ENCODE data around the gene CLCNKB. TPM values are rescaled to one million over a fixed set of nuclear protein-coding genes. Genes with fewer than 3 reads are reported as not detected.

The CLCNKB gene
- total RNA-seq, 1 donor from 2014 or later, result not detected

DNA sequence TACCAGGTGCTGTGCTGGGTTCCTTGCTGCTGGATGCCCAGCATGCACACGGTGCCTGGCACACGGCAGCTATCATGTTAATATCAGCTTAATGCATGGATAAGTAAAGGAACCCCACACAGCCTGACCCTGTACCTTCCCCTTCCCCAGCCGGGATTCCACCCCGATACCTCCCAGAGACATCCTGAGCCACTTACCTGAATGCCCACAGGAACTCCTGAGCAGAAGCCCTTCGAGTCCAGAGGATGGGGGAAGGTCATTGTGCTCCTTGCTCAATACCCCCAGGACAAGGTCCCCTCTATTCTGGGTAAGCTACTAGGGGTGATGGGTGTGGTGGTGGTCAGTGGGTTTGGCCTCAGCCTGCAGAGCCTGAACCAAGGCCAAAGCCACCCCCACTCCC lies 28.5 kb downstream of the CLCNKB start:
- Mint-ChIP-seq H3K9me3 (no peaks in the 10 kb centered on the region), H3K4me1 (ENCODE audit: low read depth) (peaks cover 30% of the 10 kb centered on the region), H3K27ac (no peak overlapping the region), H3K4me3 (no peak overlapping the region), H3K36me3 (ENCODE audit: low read depth) (no peaks in the 10 kb centered on the region), H3K27me3 (ENCODE audit: insufficient read depth) (peaks cover 29% of the 10 kb centered on the region)
- DNase-seq (ENCODE audit: low spot score), result no peak
- intact Hi-C loops (cut with micrococcal nuclease), result no loop called here

GRCh38 chr1:16072616-16073484 lies 29.3 kb downstream of the CLCNKB start:
- H3K9me3 Mint-ChIP-seq, result no peaks in the 10 kb centered on the region
- peak overlapping the region; percentile 42 for H3K4me3 Mint-ChIP-seq
- intact Hi-C loops (cut with micrococcal nuclease), result no loop called here
- peaks cover 29% of the 10 kb centered on the region for H3K27me3 Mint-ChIP-seq (ENCODE audit: insufficient read depth)
- peaks cover 30% of the 10 kb centered on the region for H3K4me1 Mint-ChIP-seq (ENCODE audit: low read depth)
- H3K36me3 Mint-ChIP-seq (ENCODE audit: low read depth), result no peaks in the 10 kb centered on the region
- no peak for DNase-seq (ENCODE audit: low spot score)
- no peak overlapping the region for H3K27ac Mint-ChIP-seq

GRCh38 chr1:16073490-16074119 lies 30.0 kb downstream of the CLCNKB start, which contains the start of gene FAM131C:
FAM131C (minus strand) TSS chr1:16073651; CDS start chr1:16073442, 209 bp downstream.
- DNase-seq (ENCODE audit: low spot score), result peak; percentile 22
- Mint-ChIP-seq H3K4me3 (peak within 1 kb of the TSS; percentile 72), H3K27me3 (ENCODE audit: insufficient read depth) (peaks cover 29% of the 10 kb centered on the region), H3K4me1 (ENCODE audit: low read depth) (peaks cover 29% of the 10 kb centered on the region), H3K36me3 (ENCODE audit: low read depth) (no peaks in the 10 kb centered on the region), H3K9me3 (no peaks in the 10 kb centered on the region), H3K27ac (peak within 1 kb of the TSS; percentile 16)
- intact Hi-C loops (cut with micrococcal nuclease), result no loop called here

DNA sequence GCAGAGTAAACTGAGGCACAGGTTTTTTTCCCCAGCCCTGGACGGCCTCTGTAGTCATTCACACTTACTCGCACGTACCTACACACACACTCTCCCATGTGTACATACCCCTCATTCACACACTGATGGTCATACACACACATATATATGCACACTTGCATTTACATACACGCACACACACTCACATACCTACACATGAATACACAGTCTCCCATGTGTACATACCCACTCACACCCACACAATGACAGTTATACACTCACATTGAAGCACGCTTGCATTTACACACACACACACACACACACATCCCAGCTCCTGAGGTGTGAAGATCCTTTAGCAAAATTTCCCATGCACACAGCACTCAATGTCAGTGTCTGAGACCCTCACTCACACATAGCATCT lies 30.6 kb downstream of the CLCNKB start:
- peaks cover 31% of the 10 kb centered on the region for H3K4me1 Mint-ChIP-seq (ENCODE audit: low read depth)
- no peak overlapping the region for H3K27ac Mint-ChIP-seq
- peaks cover 26% of the 10 kb centered on the region for H3K27me3 Mint-ChIP-seq (ENCODE audit: insufficient read depth)
- H3K4me3 Mint-ChIP-seq, result peak overlapping the region; percentile 72
- intact Hi-C loops (cut with micrococcal nuclease), result no loop called here
- DNase-seq (ENCODE audit: low spot score), result no peak
- H3K9me3 Mint-ChIP-seq, result no peaks in the 10 kb centered on the region
- no peaks in the 10 kb centered on the region for H3K36me3 Mint-ChIP-seq (ENCODE audit: low read depth)

DNA sequence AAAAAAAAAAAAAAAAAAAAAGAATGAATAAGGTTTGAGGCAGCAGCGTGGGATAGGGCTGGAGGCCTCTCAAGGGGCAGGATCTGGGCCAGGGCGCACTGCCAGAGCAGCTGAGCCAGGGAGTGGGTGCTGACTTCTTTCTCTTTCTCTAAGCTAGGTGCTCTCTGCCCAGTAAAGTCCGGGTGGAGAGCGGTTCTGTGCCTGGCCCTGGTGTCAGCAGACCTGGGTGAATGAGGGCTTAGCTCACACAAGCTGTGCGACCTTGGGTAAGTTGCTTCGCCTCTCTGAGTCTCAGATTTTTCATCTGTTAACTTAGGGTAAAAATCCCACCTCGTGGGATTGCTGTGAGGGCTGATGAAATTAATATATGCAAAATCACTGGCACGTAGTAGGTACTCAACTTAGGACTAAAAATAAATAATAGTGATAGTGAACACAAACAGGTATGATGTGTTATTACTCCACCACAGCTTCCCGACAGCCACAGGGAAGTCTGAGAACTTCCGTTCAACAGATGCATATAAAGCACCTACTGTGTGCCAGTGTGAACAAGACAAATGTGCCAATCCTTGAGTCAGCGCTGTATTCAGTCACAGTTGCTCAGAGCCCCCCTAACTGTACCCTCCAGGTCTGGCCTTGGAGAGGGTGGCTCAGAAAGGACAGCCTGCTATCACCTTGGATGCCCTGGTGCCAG lies 31.9 kb downstream of the CLCNKB start:
- Mint-ChIP-seq H3K4me1 (ENCODE audit: low read depth) (peaks cover 25% of the 10 kb centered on the region), H3K9me3 (no peaks in the 10 kb centered on the region), H3K4me3 (no peak overlapping the region), H3K27me3 (ENCODE audit: insufficient read depth) (peaks cover 26% of the 10 kb centered on the region), H3K27ac (no peak overlapping the region), H3K36me3 (ENCODE audit: low read depth) (no peaks in the 10 kb centered on the region)
- intact Hi-C loops (cut with micrococcal nuclease), result no loop called here
- no peak for DNase-seq (ENCODE audit: low spot score)

GRCh38 chr1:16076031-16076864 lies 32.7 kb downstream of the CLCNKB start:
- Mint-ChIP-seq H3K36me3 (ENCODE audit: low read depth) (no peaks in the 10 kb centered on the region), H3K9me3 (no peaks in the 10 kb centered on the region), H3K4me3 (no peak overlapping the region), H3K4me1 (ENCODE audit: low read depth) (peaks cover 20% of the 10 kb centered on the region), H3K27me3 (ENCODE audit: insufficient read depth) (peaks cover 23% of the 10 kb centered on the region), H3K27ac (no peak overlapping the region)
- intact Hi-C loops (cut with micrococcal nuclease), result no loop called here
- DNase-seq (ENCODE audit: low spot score), result no peak

- DNase-seq (ENCODE audit: low spot score), result no peak
- Mint-ChIP-seq H3K4me1 (ENCODE audit: low read depth) (peaks cover 19% of the 10 kb centered on the region), H3K4me3 (no peak overlapping the region), H3K9me3 (no peaks in the 10 kb centered on the region), H3K27ac (no peak overlapping the region), H3K36me3 (ENCODE audit: low read depth) (no peaks in the 10 kb centered on the region), H3K27me3 (ENCODE audit: insufficient read depth) (peaks cover 18% of the 10 kb centered on the region)
- intact Hi-C loops (cut with micrococcal nuclease), result no loop called here
Measured at GRCh38 chr1:16076865-16077238, 33.3 kb downstream of the CLCNKB start.

- Mint-ChIP-seq H3K27ac (no peak overlapping the region), H3K4me3 (no peak overlapping the region)
- intact Hi-C loops (cut with micrococcal nuclease), result loop anchor here (2.0 kb wide), 1 partner anchor 159 kb away; the partner anchor contains the start of gene CPLANE2
Measured at GRCh38 chr1:16077406-16078245, 34.0 kb downstream of the CLCNKB start.

DNA sequence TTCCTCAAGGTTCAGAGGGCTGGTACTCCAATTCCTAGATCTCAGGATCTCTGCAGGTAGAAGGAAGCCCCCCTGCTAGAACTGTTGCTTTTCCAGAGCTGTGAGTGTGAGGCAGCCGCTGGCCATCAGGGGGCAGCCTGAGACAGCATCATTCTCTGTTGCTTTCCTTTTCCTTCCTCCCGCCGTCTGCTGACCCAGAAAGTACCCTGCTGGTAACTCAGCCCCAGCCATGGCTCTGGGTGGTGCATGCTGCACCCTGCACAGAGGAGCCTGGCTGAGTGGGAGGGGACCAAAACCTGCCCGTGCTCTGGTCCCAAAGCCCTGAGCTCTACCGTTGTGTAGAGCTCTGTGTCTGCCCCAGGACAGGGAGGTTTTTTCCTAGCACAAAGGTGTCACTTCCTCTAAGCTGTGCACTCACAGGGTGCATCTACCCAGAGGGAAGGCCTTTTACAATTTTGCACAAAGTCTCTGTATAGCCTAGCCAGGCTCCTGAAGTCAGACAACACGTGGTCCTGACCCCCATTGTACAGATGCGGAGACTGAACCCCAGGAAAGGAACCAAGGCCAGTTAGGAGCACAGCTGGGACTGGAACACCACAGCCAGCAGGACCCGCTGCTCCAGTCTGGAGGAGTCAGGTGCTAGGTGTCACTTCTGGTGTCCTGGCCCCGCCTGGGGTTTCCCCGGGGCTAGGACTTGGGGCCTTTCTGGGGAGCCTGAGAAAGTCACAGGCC lies 35.5 kb downstream of the CLCNKB start:
- peak overlapping the region; percentile 84 for H3K27ac Mint-ChIP-seq

More at GRCh38 chr1:16077406-16078245, 34.0 kb downstream of the CLCNKB start:
- DNase-seq (ENCODE audit: low spot score), result no peak
- Mint-ChIP-seq H3K27me3 (ENCODE audit: insufficient read depth) (peaks cover 11% of the 10 kb centered on the region), H3K9me3 (no peaks in the 10 kb centered on the region), H3K36me3 (ENCODE audit: low read depth) (no peaks in the 10 kb centered on the region), H3K4me1 (ENCODE audit: low read depth) (peaks cover 19% of the 10 kb centered on the region)

DNA sequence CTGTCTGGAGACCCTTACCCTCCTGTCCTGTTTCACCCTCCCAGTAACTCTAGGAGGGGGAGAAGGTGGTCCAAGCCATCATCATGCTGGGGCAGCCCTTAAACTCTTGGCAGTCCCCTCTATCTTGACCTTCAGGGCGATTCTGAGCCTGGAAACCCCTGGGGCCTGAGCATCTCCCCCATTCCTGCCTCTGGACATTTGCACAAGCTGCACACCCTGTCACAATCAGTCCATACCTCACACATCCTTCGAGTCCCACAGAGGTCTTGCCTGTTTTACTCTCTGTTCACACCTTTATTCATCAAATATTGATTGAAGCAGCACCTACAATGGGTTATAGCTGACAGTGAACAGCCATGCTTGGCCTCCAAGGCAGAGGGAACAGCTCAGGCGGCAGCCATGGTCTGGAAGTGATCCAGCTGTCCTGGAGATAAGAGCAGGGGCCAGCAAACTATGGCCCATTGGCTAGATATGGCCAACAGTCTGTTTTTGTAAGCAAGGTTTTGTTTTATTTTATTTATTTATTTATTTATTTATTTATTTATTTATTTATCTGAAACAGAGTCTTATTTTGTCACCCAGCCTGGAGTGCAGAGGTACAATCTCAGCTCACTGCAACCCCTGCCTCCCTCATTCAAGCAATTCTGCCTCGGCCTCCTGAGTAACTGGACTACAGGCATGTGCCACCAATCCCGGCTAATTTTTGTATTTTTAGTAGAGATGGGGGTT lies 37.0 kb downstream of the CLCNKB start:
- no peaks in the 10 kb centered on the region for H3K36me3 Mint-ChIP-seq (ENCODE audit: low read depth)
- H3K9me3 Mint-ChIP-seq, result no peaks in the 10 kb centered on the region
- no peaks in the 10 kb centered on the region for H3K27me3 Mint-ChIP-seq (ENCODE audit: insufficient read depth)
- intact Hi-C loops (cut with micrococcal nuclease), result no loop called here
- no peak overlapping the region for H3K4me3 Mint-ChIP-seq
- DNase-seq (ENCODE audit: low spot score), result no peak
- no peak overlapping the region for H3K27ac Mint-ChIP-seq
- peaks cover 8% of the 10 kb centered on the region for H3K4me1 Mint-ChIP-seq (ENCODE audit: low read depth)

More for the DNA sequence above, 35.5 kb downstream of the CLCNKB start:
- DNase-seq (ENCODE audit: low spot score), result peak; percentile 69
- H3K4me3 Mint-ChIP-seq, result peak overlapping the region; percentile 69
- peaks cover 13% of the 10 kb centered on the region for H3K4me1 Mint-ChIP-seq (ENCODE audit: low read depth)
- intact Hi-C loops (cut with micrococcal nuclease), result loop anchor here (1.0 to 2.0 kb wide), 4 partner anchors 108 to 284 kb away; partner anchors contain the start of gene CPLANE2
- H3K27me3 Mint-ChIP-seq (ENCODE audit: insufficient read depth), result peaks cover 4% of the 10 kb centered on the region
- H3K9me3 Mint-ChIP-seq, result no peaks in the 10 kb centered on the region
- no peaks in the 10 kb centered on the region for H3K36me3 Mint-ChIP-seq (ENCODE audit: low read depth)

DNA sequence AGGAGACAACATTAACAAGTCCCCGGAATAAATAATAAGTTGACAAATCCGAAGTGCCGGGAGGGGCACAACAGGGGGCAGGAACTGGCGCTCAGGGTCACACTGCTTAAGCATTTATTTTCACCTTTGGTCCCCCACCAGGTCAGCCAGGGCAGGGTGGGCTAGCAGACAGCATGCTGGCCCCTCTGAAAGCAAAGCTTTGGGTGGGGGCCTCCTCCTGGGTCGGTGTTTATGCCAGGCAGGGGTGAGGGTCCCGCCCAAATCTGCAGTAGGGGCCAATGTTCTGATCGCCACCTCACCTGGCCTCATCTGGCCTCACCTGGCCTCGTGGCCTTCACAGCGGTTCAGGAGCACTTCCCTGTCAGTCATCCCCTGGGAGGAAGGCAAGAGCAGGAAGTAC lies 38.1 kb downstream of the CLCNKB start:
- intact Hi-C loops (cut with micrococcal nuclease), result no loop called here
- no peak for DNase-seq (ENCODE audit: low spot score)
- no peak overlapping the region for H3K27ac Mint-ChIP-seq

More for the DNA sequence above, 38.1 kb downstream of the CLCNKB start:
- H3K27me3 Mint-ChIP-seq (ENCODE audit: insufficient read depth), result no peaks in the 10 kb centered on the region
- no peaks in the 10 kb centered on the region for H3K36me3 Mint-ChIP-seq (ENCODE audit: low read depth)
- peaks cover 8% of the 10 kb centered on the region for H3K4me1 Mint-ChIP-seq (ENCODE audit: low read depth)
- no peaks in the 10 kb centered on the region for H3K9me3 Mint-ChIP-seq
- H3K4me3 Mint-ChIP-seq, result no peak overlapping the region

Data from activated T-helper 1 cell treated with anti-CD3 and anti-CD28 coated beads, Interleukin-12 subunit alpha, Interleukin-12 subunit beta, Interleukin-2, Interleukin-4 antibody, amounts not matched to agents 30 ng/mL and 10 ng/mL and 1 ng/mL, durations not matched to agents 14 hours and 24 hours and 36 hours (primary cell).